Liver (tissue), 9 donors: ENCODE results near the gene IKBKE. TPM values are rescaled to one million over a fixed set of nuclear protein-coding genes. Genes with fewer than 3 reads are reported as not detected.

Experiments
- DNase-seq: peaks from one replicate; pipeline ENCODE4 v3.0.0-alpha.2; 2017; ENCODE audit warnings: low spot score
- H3K27ac ChIP-seq, 2 donors: one replicate each; pipeline ENCODE4 v1.7.0; 2013; ENCODE audit warnings: inconsistent platforms in 2 of 2, low read length in 2 of 2, control low read depth in 1 of 2, low read depth in 1 of 2, mild to moderate bottlenecking in 1 of 2
- H3K27me3 ChIP-seq, 4 donors: one replicate each; pipeline versions ENCODE4 v1.6.1 to v1.7.0; 2013; ENCODE audit warnings: low read length in 3 of 4, inconsistent platforms in 1 of 4, mild to moderate bottlenecking in 1 of 4, moderate library complexity in 1 of 4; ENCODE audit not compliant: control insufficient read depth in 4 of 4, insufficient read depth in 4 of 4
- H3K36me3 ChIP-seq, 4 donors: one replicate each; pipeline versions ENCODE4 v1.6.1 to v1.7.0; 2013; ENCODE audit warnings: low read length in 3 of 4, mild to moderate bottlenecking in 3 of 4, low read depth in 1 of 4, moderate library complexity in 1 of 4; ENCODE audit not compliant: control insufficient read depth in 4 of 4, insufficient read depth in 3 of 4
- H3K4me1 ChIP-seq, 4 donors: one replicate each; pipeline versions ENCODE4 v1.6.1 to v1.7.0; 2013; ENCODE audit warnings: low read length in 3 of 4, mild to moderate bottlenecking in 3 of 4, moderate library complexity in 1 of 4; ENCODE audit not compliant: control insufficient read depth in 4 of 4, insufficient read depth in 4 of 4
- H3K4me3 ChIP-seq, 3 donors: one replicate each; pipeline versions ENCODE4 v1.6.1 to v1.7.0; 2013; ENCODE audit warnings: low read length in 3 of 3, control low read depth in 1 of 3, low read depth in 1 of 3, mild to moderate bottlenecking in 1 of 3
- H3K9ac ChIP-seq, 2 donors: one replicate each; pipeline ENCODE4 v1.7.0; 2013; ENCODE audit warnings: low read length in 2 of 2, mild to moderate bottlenecking in 2 of 2, moderate library complexity in 2 of 2, control low read depth in 1 of 2, low read depth in 1 of 2
- H3K9me3 ChIP-seq, 4 donors: one replicate each; pipeline versions ENCODE4 v1.6.1 to v1.7.0; 2013; ENCODE audit warnings: low read length in 3 of 4; ENCODE audit not compliant: control insufficient read depth in 4 of 4
- ATF3 ChIP-seq: IDR thresholded peaks from 2 replicates; pipeline ENCODE4 v1.6.1; 2016; ENCODE audit warnings: antibody characterized with exemption
- CTCF ChIP-seq: fragments of 150-350 bp; IDR thresholded peaks from 2 replicates; pipeline ENCODE4 v1.5.1; 2017; ENCODE audit warnings: improper control_type of control experiment, low read depth, low read length; ENCODE audit not compliant: missing input control
- EGR1 ChIP-seq, 2 donors: IDR thresholded peaks; 2 replicates each; pipeline ENCODE4 v1.6.1; 2016 to 2018; ENCODE audit warnings: antibody characterized with exemption in 2 of 2, low read depth in 2 of 2
- FOXA1 ChIP-seq: IDR thresholded peaks from 2 replicates; pipeline ENCODE4 v1.6.1; 2016; ENCODE audit warnings: antibody characterized with exemption
- FOXA2 ChIP-seq: IDR thresholded peaks from 2 replicates; pipeline ENCODE4 v1.6.1; 2016; ENCODE audit warnings: antibody characterized with exemption
- GABPA ChIP-seq, 2 donors: IDR thresholded peaks in 1 of 2; conservative IDR thresholded peaks in 1 of 2; 2 replicates each; pipeline ENCODE4 v1.6.1; 2016; ENCODE audit warnings: antibody characterized with exemption in 2 of 2, mild to moderate bottlenecking in 1 of 2, moderate library complexity in 1 of 2
- HNF4A ChIP-seq, 2 donors: conservative IDR thresholded peaks; 2 replicates each; pipeline ENCODE4 v1.6.1; 2016; ENCODE audit warnings: antibody characterized with exemption in 2 of 2, mild to moderate bottlenecking in 2 of 2
- HNF4G ChIP-seq: IDR thresholded peaks from 2 replicates; pipeline ENCODE4 v1.6.1; 2016; ENCODE audit warnings: antibody characterized with exemption
- JUND ChIP-seq, 2 donors: IDR thresholded peaks; 2 replicates each; pipeline ENCODE4 v1.6.1; 2016; ENCODE audit warnings: antibody characterized with exemption in 2 of 2
- MAX ChIP-seq: IDR thresholded peaks from 2 replicates; pipeline ENCODE4 v1.6.1; 2016; ENCODE audit warnings: antibody characterized with exemption
- RAD21 ChIP-seq, 2 donors: IDR thresholded peaks; 2 replicates each; pipeline ENCODE4 v1.6.1; 2016; ENCODE audit warnings: antibody characterized with exemption in 2 of 2, mild to moderate bottlenecking in 2 of 2
- REST ChIP-seq: IDR thresholded peaks from 2 replicates; pipeline ENCODE4 v1.6.1; 2016; ENCODE audit warnings: antibody characterized with exemption, mild to moderate bottlenecking
- RXRA ChIP-seq, 2 donors: IDR thresholded peaks; 2 replicates each; pipeline ENCODE4 v1.6.1; 2017 to 2018; ENCODE audit warnings: antibody characterized with exemption in 2 of 2, mild to moderate bottlenecking in 1 of 2
- TAF1 ChIP-seq: conservative IDR thresholded peaks from 2 replicates; pipeline ENCODE4 v1.6.1; 2016; ENCODE audit warnings: antibody characterized with exemption, mild to moderate bottlenecking
- YY1 ChIP-seq: IDR thresholded peaks from 2 replicates; pipeline ENCODE4 v1.6.1; 2016; ENCODE audit warnings: antibody characterized with exemption, mild to moderate bottlenecking
- WGBS: extraction: QIAGEN DNeasy Blood & Tissue Kit; methylation state at CpG from one replicate; pipeline ENCODE4 v1.1.7; 2013; 5-methylcytosine and 5-hydroxymethylcytosine counted together
- polyA plus RNA-seq, 2 donors: library from polyadenylated mRNA; stranded (reverse) in 1 of 2; unstranded in 1 of 2; fragments of 200-250 nt in 1 of 2; fragments of >200 nt in 1 of 2; fragmentation: Nextera tagmentation in 1 of 2; extraction: Ambion mirVana in 1 of 2; gene quantifications; one replicate each; pipeline versions ENCODE4 v1.2.1 to v1.2.3, GENCODE V29; 2013 to 2015
- total RNA-seq, 2 donors: library from RNA; depleted of rRNA; stranded (reverse); fragments of >200 nt; gene quantifications; one replicate each; pipeline ENCODE4 v1.2.3, GENCODE V29; 2014
- donor health status: healthy.
- donor health status: healthy.
- donor health status: healthy.
- donor health status: healthy.
- donor health status: healthy.

Gene IKBKE
- total and polyA plus RNA-seq, 4 donors: 0.81 to 3.9 (median 1.5) TPM

GRCh38 chr1:206502403-206502802 lies 32.1 kb downstream of the IKBKE start:
- Histone ChIP-seq H3K27ac (no peak overlapping the region), H3K4me1 (peaks cover 10 to 49% (median 36%) of the 10 kb centered on the region in 4 donors)
- no peak for DNase-seq

GRCh38 chr1:206502812-206503211 lies 32.5 kb downstream of the IKBKE start:
- 67% methylated on average over 1 of the region's 1 CpG for whole genome bisulfite sequencing
- H3K27ac ChIP-seq: no peak overlapping the region
- DNase-seq: no peak
- no peaks in the 10 kb centered on the region for H3K27me3 ChIP-seq
- H3K4me1 ChIP-seq: peaks cover 10 to 50% (median 36%) of the 10 kb centered on the region in 4 donors
- TF ChIP-seq HNF4G (no peak), MAX (no peak), EGR1 (IDR thresholded peaks at IDR 0.05; ENCODE audit: low read depth in 2 of 2) (no peak), RAD21 (IDR thresholded peaks at IDR 0.05) (no peak), REST (no peak)
- no peaks in the 10 kb centered on the region for H3K9me3 ChIP-seq
- H3K36me3 ChIP-seq: no peaks in the 10 kb centered on the region
- no peak overlapping the region for H3K4me3 ChIP-seq
- no peak overlapping the region for H3K9ac ChIP-seq

More at GRCh38 chr1:206502403-206502802, 32.1 kb downstream of the IKBKE start:
- Histone ChIP-seq H3K27me3 (no peaks in the 10 kb centered on the region), H3K9ac (no peak overlapping the region), H3K36me3 (no peaks in the 10 kb centered on the region), H3K4me3 (no peak overlapping the region), H3K9me3 (no peaks in the 10 kb centered on the region)
- no peak for TF ChIP-seq TAF1
- TF ChIP-seq REST: no peak
- TF ChIP-seq CTCF: no peak
- TF ChIP-seq FOXA2: no peak
- no peak for TF ChIP-seq HNF4A (conservative IDR thresholded peaks at IDR 0.05)
- no peak for TF ChIP-seq RXRA (IDR thresholded peaks at IDR 0.05)
- TF ChIP-seq GABPA (IDR thresholded peaks at IDR 0.05 in 1 of 2, conservative IDR thresholded peaks at IDR 0.05 in 1 of 2): no peak
- no peak for TF ChIP-seq HNF4G
- TF ChIP-seq JUND (IDR thresholded peaks at IDR 0.05): no peak
- no peak for TF ChIP-seq FOXA1
- TF ChIP-seq ATF3: no peak
- TF ChIP-seq MAX: no peak
- TF ChIP-seq YY1: no peak
- WGBS: 94% methylated on average over 2 of the region's 2 CpGs
